Natural killer cell treated with Interleukin-12 subunit alpha and Interleukin-12 subunit beta and Interleukin-15 and Interleukin-18, amount 100 ng/mL, for 72 hours (primary cell): ENCODE measurements around the gene UBN2. TPM values are rescaled to one million over a fixed set of nuclear protein-coding genes. Genes with fewer than 3 reads are reported as not detected.
A peak's percentile ranks its signal among the peaks of the same experiment; 100 is the strongest.
"Not testable (repeated sequence)": the region's sequence is repeated elsewhere in the genome, so short reads cannot be mapped to it uniquely, and the experiment has no call there.

ENCODE experiments used
- ATAC-seq, 2 donors: fragments of 150-1000 bp; cut with Tn5 transposase in 1 of 2; sonication (Bioruptor Pico), chemical (Tn5 transposase) in 1 of 2; 2 replicates each; pipeline ENCODE4 v1.10.0; 2021
- DNase-seq: peaks from one replicate; pipeline ENCODE4 v3.0.0; 2022; ENCODE audit warnings: low spot score
- H3K27ac Mint-ChIP-seq, 2 donors: 1 replicate in 1 of 2; 2 replicates in 1 of 2; pipeline ENCODE4 v1.8.0; 2022; ENCODE audit warnings: mixed read lengths in 2 of 2, mild to moderate bottlenecking in 1 of 2, moderate library complexity in 1 of 2
- H3K27me3 Mint-ChIP-seq, 2 donors: 1 replicate in 1 of 2; 2 replicates in 1 of 2; pipeline ENCODE4 v1.8.0; 2022; ENCODE audit warnings: mixed read lengths in 2 of 2
- H3K36me3 Mint-ChIP-seq: one replicate; pipeline ENCODE4 v1.8.0; 2022; ENCODE audit warnings: mixed read lengths
- H3K4me1 Mint-ChIP-seq, 2 donors: 1 replicate in 1 of 2; 2 replicates in 1 of 2; pipeline ENCODE4 v1.8.0; 2022; ENCODE audit warnings: low read depth in 2 of 2, mixed read lengths in 2 of 2, mild to moderate bottlenecking in 1 of 2
- H3K4me3 Mint-ChIP-seq: one replicate; pipeline ENCODE4 v1.8.0; 2022; ENCODE audit warnings: mixed read lengths
- H3K9me3 Mint-ChIP-seq: 2 replicates; pipeline ENCODE4 v1.8.0; 2022; ENCODE audit warnings: mixed read lengths
- total RNA-seq, 2 donors: library from RNA; stranded (reverse); gene quantifications; one replicate each; pipeline ENCODE4 v1.2.3, GENCODE V29; 2022

UBN2 gene
- total RNA-seq, 2 donors from 2014 or later = 14.7 to 17.9 TPM

- H3K4me1 Mint-ChIP-seq = no peaks in the 10 kb centered on the region
- H3K36me3 Mint-ChIP-seq = peaks cover 8% of the 10 kb centered on the region
- no peaks in the 10 kb centered on the region for H3K9me3 Mint-ChIP-seq
- DNase-seq (no peak), ATAC-seq (no peak)
- peak overlapping the region in 1 of 2 donors; percentile 47 for H3K27ac Mint-ChIP-seq
- H3K4me3 Mint-ChIP-seq = no peak overlapping the region
- H3K27me3 Mint-ChIP-seq = no peaks in the 10 kb centered on the region
These were observed 63.2 kb downstream of the UBN2 start for GRCh38 chr7:139294241-139294640.

GRCh38 chr7:139294951-139295575 lies 64.0 kb downstream of the UBN2 start:
- H3K36me3 Mint-ChIP-seq = peaks cover 8% of the 10 kb centered on the region
- DNase-seq (no peak), ATAC-seq (no peak)
- no peaks in the 10 kb centered on the region for H3K27me3 Mint-ChIP-seq
- H3K9me3 Mint-ChIP-seq = no peaks in the 10 kb centered on the region
- H3K27ac Mint-ChIP-seq = no peak overlapping the region
- no peak overlapping the region for H3K4me3 Mint-ChIP-seq
- H3K4me1 Mint-ChIP-seq = no peaks in the 10 kb centered on the region

DNA sequence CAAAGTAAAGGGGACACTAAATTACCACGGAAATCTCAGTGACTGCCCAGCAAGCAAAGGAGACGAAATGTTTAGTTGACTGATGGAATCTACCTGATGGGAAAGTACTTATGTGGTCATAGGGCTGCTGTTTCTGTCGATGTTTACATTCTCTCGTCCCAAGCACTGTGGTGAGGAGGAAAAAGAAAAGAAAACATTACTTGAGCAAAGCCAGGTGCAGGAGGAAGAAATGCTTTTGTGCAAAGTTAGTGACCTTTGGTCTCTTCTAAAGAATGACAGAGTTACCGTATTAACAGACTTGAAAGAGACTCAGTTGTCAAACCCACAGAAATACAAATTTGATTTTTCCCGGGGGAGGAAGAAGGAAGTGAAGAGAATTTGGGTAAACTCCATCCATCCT lies 66.8 kb downstream of the UBN2 start:
- peaks cover 8% of the 10 kb centered on the region for H3K36me3 Mint-ChIP-seq

DNA sequence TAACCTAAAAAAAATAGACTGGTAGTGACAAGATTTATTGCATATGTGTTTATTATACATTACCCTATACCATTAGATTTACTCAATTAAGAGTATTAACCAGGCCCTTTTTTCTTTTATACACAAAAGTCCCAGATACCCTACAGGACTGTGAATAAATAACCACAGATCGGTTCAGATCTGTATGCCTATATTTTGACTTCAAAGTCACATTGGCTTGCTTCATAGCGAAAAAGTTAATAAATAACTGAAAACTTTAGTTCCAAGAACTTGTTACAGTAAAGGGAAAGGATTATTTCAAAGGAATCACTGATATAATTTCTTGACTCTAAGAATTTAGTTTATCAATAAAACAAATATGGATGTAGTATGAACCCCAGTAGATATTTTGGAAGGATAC lies 68.3 kb downstream of the UBN2 start:
- H3K9me3 Mint-ChIP-seq = no peaks in the 10 kb centered on the region
- H3K4me1 Mint-ChIP-seq = no peaks in the 10 kb centered on the region
- no peak overlapping the region for H3K27ac Mint-ChIP-seq
- ATAC-seq (no peak), DNase-seq (no peak)
- H3K27me3 Mint-ChIP-seq = no peaks in the 10 kb centered on the region
- peaks cover 8% of the 10 kb centered on the region for H3K36me3 Mint-ChIP-seq
- H3K4me3 Mint-ChIP-seq = no peak overlapping the region

More for the DNA sequence above, 66.8 kb downstream of the UBN2 start:
- no peak overlapping the region for H3K4me3 Mint-ChIP-seq
- H3K27me3 Mint-ChIP-seq = no peaks in the 10 kb centered on the region
- H3K4me1 Mint-ChIP-seq = no peaks in the 10 kb centered on the region
- ATAC-seq (no peak), DNase-seq (no peak)
- no peak overlapping the region for H3K27ac Mint-ChIP-seq
- no peaks in the 10 kb centered on the region for H3K9me3 Mint-ChIP-seq

GRCh38 chr7:139300390-139300789 lies 69.4 kb downstream of the UBN2 start:
- no peaks in the 10 kb centered on the region for H3K9me3 Mint-ChIP-seq
- ATAC-seq (no peak), DNase-seq (no peak)
- no peaks in the 10 kb centered on the region for H3K27me3 Mint-ChIP-seq
- no peaks in the 10 kb centered on the region for H3K4me1 Mint-ChIP-seq
- H3K4me3 Mint-ChIP-seq = no peak overlapping the region
- peaks cover 4% of the 10 kb centered on the region for H3K36me3 Mint-ChIP-seq
- H3K27ac Mint-ChIP-seq = no peak overlapping the region

- H3K27me3 Mint-ChIP-seq = no peaks in the 10 kb centered on the region
- DNase-seq = no peak
- H3K9me3 Mint-ChIP-seq = no peaks in the 10 kb centered on the region
- H3K4me3 Mint-ChIP-seq = no peak overlapping the region
- no peaks in the 10 kb centered on the region for H3K36me3 Mint-ChIP-seq
- H3K4me1 Mint-ChIP-seq = no peaks in the 10 kb centered on the region
- no peak overlapping the region for H3K27ac Mint-ChIP-seq
- ATAC-seq = no peak
These were observed 73.5 kb downstream of the UBN2 start for GRCh38 chr7:139304517-139304916.

DNA sequence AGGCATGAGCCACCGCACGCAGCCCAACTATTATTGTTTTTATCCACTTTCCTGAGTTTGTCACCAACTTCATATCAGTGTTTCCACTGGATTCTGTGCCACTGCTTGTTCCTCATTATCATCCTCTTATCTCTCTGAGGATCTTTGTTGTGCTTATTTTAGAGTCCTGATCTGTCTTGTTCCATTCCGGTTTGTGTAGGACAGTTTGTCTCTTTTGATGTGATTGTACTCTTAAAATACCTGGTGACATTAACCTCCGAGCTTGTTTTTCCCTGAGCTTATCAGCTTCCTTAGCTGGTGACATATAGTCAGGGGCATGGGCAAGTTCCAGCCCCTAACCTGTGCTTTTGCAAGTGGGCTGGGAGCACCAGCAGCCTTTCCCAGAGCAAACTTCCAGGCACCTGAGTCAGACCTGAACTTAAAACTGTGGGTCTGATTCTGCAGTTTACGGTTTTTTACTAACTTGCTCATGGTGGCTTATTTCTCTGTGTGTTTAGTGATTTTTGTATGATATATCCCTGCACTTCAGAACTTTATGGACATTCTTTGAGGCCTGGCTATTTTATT lies 87.0 kb downstream of the UBN2 start:
- no peaks in the 10 kb centered on the region for H3K4me1 Mint-ChIP-seq

GRCh38 chr7:139321071-139321745 lies 90.2 kb downstream of the UBN2 start:
- no peak for ATAC-seq

More for the DNA sequence above, 87.0 kb downstream of the UBN2 start:
- no peak overlapping the region for H3K4me3 Mint-ChIP-seq
- DNase-seq = no peak
- H3K9me3 Mint-ChIP-seq = no peaks in the 10 kb centered on the region
- ATAC-seq = no peak
- H3K27ac Mint-ChIP-seq = no peak overlapping the region
- H3K27me3 Mint-ChIP-seq = peaks cover 0 to 2% of the 10 kb centered on the region in 2 donors
- no peaks in the 10 kb centered on the region for H3K36me3 Mint-ChIP-seq

GRCh38 chr7:139324709-139325108 lies 93.7 kb downstream of the UBN2 start:
- H3K9me3 Mint-ChIP-seq, ATAC-seq, H3K4me1 Mint-ChIP-seq, H3K4me3 Mint-ChIP-seq, H3K27me3 Mint-ChIP-seq, H3K36me3 Mint-ChIP-seq, H3K27ac Mint-ChIP-seq, DNase-seq: not testable (repeated sequence)

More at GRCh38 chr7:139321071-139321745, 90.2 kb downstream of the UBN2 start:
- Mint-ChIP-seq H3K27ac (no peak overlapping the region), H3K4me1 (no peaks in the 10 kb centered on the region), H3K36me3 (no peaks in the 10 kb centered on the region), H3K27me3 (peaks cover 0 to 2% of the 10 kb centered on the region in 2 donors), H3K9me3 (no peaks in the 10 kb centered on the region), H3K4me3 (no peak overlapping the region)
- DNase-seq = no peak

DNA sequence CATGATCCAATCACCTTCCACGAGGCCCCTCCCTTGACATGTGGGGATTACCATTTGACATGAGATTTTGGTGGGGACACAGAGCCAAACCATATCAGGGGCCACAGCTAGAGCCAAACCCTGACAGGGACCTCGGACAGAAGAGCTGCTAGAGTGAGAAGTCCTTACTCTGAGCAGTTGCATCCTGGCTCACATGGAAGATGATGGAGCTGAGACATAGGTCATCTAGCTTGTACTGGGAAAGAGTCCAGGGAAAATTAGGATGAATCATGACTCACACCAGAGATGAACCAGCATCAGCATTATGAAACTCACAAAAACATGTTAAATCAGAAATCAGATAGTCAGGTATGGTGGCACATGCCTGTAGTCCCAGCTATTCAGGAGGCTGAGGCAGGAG lies 97.3 kb downstream of the UBN2 start:
- no peak overlapping the region for H3K27ac Mint-ChIP-seq
- no peaks in the 10 kb centered on the region for H3K27me3 Mint-ChIP-seq
- H3K36me3 Mint-ChIP-seq = no peaks in the 10 kb centered on the region
- ATAC-seq = no peak
- peaks cover 2 to 10% of the 10 kb centered on the region in 2 donors for H3K4me1 Mint-ChIP-seq
- no peak overlapping the region for H3K4me3 Mint-ChIP-seq
- no peak for DNase-seq
- no peaks in the 10 kb centered on the region for H3K9me3 Mint-ChIP-seq

DNA sequence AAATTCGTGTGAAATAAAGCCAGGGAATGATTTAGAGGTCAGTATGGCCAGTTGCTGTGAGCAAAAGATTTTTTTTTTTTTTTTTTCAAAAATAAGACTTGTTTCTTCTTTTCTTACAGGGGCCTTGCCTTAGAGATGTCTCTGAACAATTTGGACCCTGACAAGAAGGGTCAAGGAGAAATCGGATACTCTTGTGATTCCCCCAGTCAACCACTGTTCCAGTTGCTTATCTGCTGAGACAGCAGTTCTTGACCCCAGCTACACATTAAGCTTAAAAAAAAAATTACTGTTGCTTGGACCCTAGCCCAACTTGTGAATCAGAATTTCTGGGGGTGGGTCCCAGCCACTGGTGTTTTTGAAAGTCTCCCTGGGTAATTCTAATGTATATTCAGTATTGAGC lies 98.1 kb downstream of the UBN2 start:
- ATAC-seq = no peak
- H3K4me3 Mint-ChIP-seq = no peak overlapping the region
- H3K4me1 Mint-ChIP-seq = peaks cover 2 to 10% of the 10 kb centered on the region in 2 donors
- H3K27me3 Mint-ChIP-seq = no peaks in the 10 kb centered on the region
- no peaks in the 10 kb centered on the region for H3K36me3 Mint-ChIP-seq
- no peak for DNase-seq
- no peak overlapping the region for H3K27ac Mint-ChIP-seq
- no peaks in the 10 kb centered on the region for H3K9me3 Mint-ChIP-seq

- no peaks in the 10 kb centered on the region for H3K27me3 Mint-ChIP-seq
- H3K36me3 Mint-ChIP-seq = no peaks in the 10 kb centered on the region
- ATAC-seq = peak in 1 of 2 donors; percentile 57
- H3K4me3 Mint-ChIP-seq = no peak overlapping the region
- DNase-seq = no peak
- H3K4me1 Mint-ChIP-seq = peaks cover 2 to 10% of the 10 kb centered on the region in 2 donors
- H3K9me3 Mint-ChIP-seq = no peaks in the 10 kb centered on the region
- no peak overlapping the region for H3K27ac Mint-ChIP-seq
These were observed 99.4 kb downstream of the UBN2 start for GRCh38 chr7:139330333-139331030.

DNA sequence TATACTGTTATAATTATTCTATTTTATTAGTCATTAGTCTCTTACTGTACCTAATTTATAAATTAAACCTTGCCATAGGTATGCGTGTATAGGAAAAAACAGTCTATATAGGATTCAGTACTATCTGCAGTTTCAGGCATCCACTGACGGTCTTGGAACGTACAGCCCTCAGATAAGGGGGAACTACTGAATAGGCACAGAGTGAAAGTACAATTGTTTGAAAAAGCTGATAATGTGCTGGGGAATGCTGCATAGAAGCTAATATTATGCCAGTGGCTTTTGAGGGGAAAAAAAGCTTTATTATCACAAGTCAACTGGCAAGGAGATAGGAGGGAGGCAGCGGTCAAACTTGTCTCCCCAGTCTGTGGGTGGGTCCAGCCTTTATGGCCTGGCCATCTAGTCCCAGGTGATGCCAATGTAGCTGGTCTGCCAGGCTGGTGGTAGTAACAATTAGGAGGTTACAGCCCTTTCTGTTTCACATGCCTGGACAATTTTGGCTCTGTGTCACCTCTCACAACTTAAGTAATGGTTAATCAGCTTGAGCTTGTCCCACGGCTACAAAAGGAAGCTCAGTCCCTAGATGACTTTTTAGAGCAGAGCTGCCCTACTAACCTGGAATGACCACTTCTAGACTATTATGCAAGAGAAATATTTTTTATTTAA lies 101.8 kb downstream of the UBN2 start:
- Mint-ChIP-seq H3K27ac (no peak overlapping the region), H3K9me3 (no peaks in the 10 kb centered on the region), H3K27me3 (no peaks in the 10 kb centered on the region), H3K36me3 (no peaks in the 10 kb centered on the region), H3K4me1 (peaks cover 2 to 10% of the 10 kb centered on the region in 2 donors), H3K4me3 (no peak overlapping the region)
- DNase-seq (no peak), ATAC-seq (no peak)
